Measurements from ENCODE around the gene SMIM27. TPM values are rescaled to one million over a fixed set of nuclear protein-coding genes. Genes with fewer than 3 reads are reported as not detected.

Gene SMIM27
- total and polyA plus RNA-seq, 2 of the 8 experiments (the other 6 are each of a cell fraction or from before 2014, with no cell fraction given) = 3.6 to 18.1 TPM

DNA sequence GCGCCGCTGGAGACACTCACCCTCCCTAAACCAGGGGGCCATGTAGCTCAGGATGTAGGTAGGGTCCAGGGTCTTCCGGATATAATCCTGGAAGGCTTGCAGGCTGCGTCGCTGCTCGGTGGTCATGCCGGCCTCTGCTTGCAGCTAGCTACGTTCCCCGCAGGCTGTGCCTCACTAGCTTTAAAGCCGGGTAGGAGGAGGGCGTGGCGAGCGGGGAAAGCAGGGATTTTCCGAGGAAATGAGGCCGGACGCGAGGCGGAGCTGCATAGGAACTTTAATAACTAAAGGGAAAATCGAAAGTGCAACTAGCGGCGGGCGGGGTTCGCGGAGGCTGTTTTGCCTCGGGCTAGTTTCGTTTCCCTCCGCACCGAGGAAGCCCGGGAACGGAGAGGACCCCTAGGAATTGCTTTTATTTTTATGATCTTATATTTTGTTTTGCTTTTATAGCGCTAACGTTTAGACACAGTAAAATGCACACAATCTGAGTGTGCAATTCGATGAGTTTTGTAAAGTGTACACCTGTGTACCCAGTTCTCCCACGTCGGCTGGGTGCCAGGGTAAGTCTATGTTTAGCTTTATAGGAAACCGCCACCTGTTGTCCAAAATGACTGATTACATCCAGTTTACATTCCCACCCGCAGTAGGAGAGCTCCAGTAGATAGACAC is 26.0 kb upstream of the SMIM27 start, which contains the start of gene RIGI:
TSS of gene RIGI (minus strand) at position 156 of the 666 bp plus-strand sequence. CDS start at position 126, 30 bp downstream.
- H2BK5ac ChIP-seq (ENCODE audit: low read depth, low read length) = peak within 1 kb of the TSS; percentile 17; the same call in 1 of the 2 replicates
- H2AFZ ChIP-seq (ENCODE audit: low read length) = peak within 1 kb of the TSS; percentile 80
- no peak for FAIRE-seq
- TF ChIP-seq SRF (IDR thresholded peaks at IDR 0.05; ENCODE audit: low read depth, low read length) (no peak), KDM4A (IDR thresholded peaks at IDR 0.05; ENCODE audit: low read depth, low read length, severe bottlenecking) (peak; percentile 44), SAP30 (IDR thresholded peaks at IDR 0.05; ENCODE audit: insufficient read depth, insufficient replicate concordance, low read length) (peak; percentile 59), BCL11A (IDR thresholded peaks at IDR 0.05; ENCODE audit: low read depth in 2 of 2, low read length in 2 of 2) (no peak), SP2 (IDR thresholded peaks at IDR 0.05; ENCODE audit: low read length) (no peak), PHF8 (conservative IDR thresholded peaks at IDR 0.05; ENCODE audit: low read depth, low read length) (peak; percentile 45; the same call in 1 of the 2 replicates), BACH1 (IDR thresholded peaks at IDR 0.05; ENCODE audit: low read length) (no peak), CREB1 (IDR thresholded peaks at IDR 0.05) (0 out of 2 replicates have a peak, but pooled peaks have one; percentile 29), ZNF274 (IDR thresholded peaks at IDR 0.05; ENCODE audit: borderline replicate concordance, extremely low read depth, low read length) (no peak), CEBPB (IDR thresholded peaks at IDR 0.05; ENCODE audit: low read depth, low read length) (no peak), SIRT6 (IDR thresholded peaks at IDR 0.05; ENCODE audit: low read length) (no peak)

More for the DNA sequence above, 26.0 kb upstream of the SMIM27 start, which contains the start of gene RIGI:
- peaks cover 0 to 2% (median 0%) of the 10 kb centered on the region in 4 experiments; a peak in 1 of 8 replicates for H3K36me3 ChIP-seq (ENCODE audit: control insufficient read depth in 2 of 4, insufficient read depth in 4 of 4, low read length in 3 of 4)
- no peak within 1 kb of the TSS for H3K4ac ChIP-seq (replicated peaks; ENCODE audit: insufficient read length, low read depth, low read length)
- WGBS, 2 experiments (ENCODE audit: extremely low coverage in 1 of 2, insufficient coverage in 1 of 2, insufficient read length in 1 of 2, insufficient replicate concordance in 2 of 2, low coverage in 1 of 2, low lambda C conversion rate in 2 of 2, missing lambda C conversion rate in 1 of 2) = 2% methylated on average over 37 of the region's 37 CpGs; no CpG with 5 or more reads in 1 of the 2 experiments
- no peak within 1 kb of the TSS for H3K56ac ChIP-seq (replicated peaks; ENCODE audit: insufficient read length, low read depth, low read length)
- H3K14ac ChIP-seq (ENCODE audit: insufficient read length) = no peak within 1 kb of the TSS
- peaks cover 4% of the 10 kb centered on the region; the same call in 1 of the 2 replicates for H3K23me2 ChIP-seq (ENCODE audit: low read depth, low read length)
- H3K9me3 ChIP-seq (ENCODE audit: insufficient read depth in 2 of 2, low read depth in 1 of 2, low read length in 1 of 2) = no peaks in the 10 kb centered on the region
- no peak within 1 kb of the TSS for H2BK20ac ChIP-seq (ENCODE audit: low read length)
- H3K27me3 ChIP-seq (replicated peaks in 1 of 4; ENCODE audit: control insufficient read depth in 3 of 4, extremely low read depth in 1 of 4, insufficient read depth in 3 of 4, low read length in 3 of 4) = no peaks in the 10 kb centered on the region
- peak; percentile 47 to 80 for DNase-seq (ENCODE audit: low read depth in 1 of 2, low spot score in 2 of 2)
- H3K27ac ChIP-seq (ENCODE audit: low read depth, low read length) = peak within 1 kb of the TSS; percentile 53
- POLR2A ChIA-PET (ENCODE audit: partially characterized antibody) = interaction anchor here (0.5 to 2.4 kb wide), 17 partner anchors 10 to 1774 kb away, joined by 3 to 10 read pairs (median 3); partner anchors contain the start of genes DNAJA1, NDUFB6, SMIM27 and TOPORS
- peak within 1 kb of the TSS; percentile 67 to 90 (median 82) for H3K4me3 ChIP-seq (ENCODE audit: extremely low read depth in 1 of 4, insufficient read depth in 2 of 4, low read depth in 3 of 4, low read length in 4 of 4)
- 0 out of 2 replicates have a peak within 1 kb of the TSS, but pooled peaks have one; percentile 78 for H4K8ac ChIP-seq (ENCODE audit: extremely low read depth, insufficient read depth, low read length)
- no peak within 1 kb of the TSS for H2BK15ac ChIP-seq (ENCODE audit: low read length)
- H3K23ac ChIP-seq (ENCODE audit: insufficient read length) = no peak within 1 kb of the TSS
- no peak within 1 kb of the TSS for H2AK5ac ChIP-seq (ENCODE audit: low read depth, low read length)
- peak within 1 kb of the TSS; percentile 14 to 79 (median 76) for H3K9ac ChIP-seq (replicated peaks in 1 of 4; ENCODE audit: extremely low read depth in 1 of 4, low read depth in 3 of 4, low read length in 3 of 4)
- CTCF ChIA-PET (ENCODE audit: partially characterized antibody) = interaction anchor here (0.6 to 3.3 kb wide), 32 partner anchors 8 to 535 kb away, joined by 3 to 59 read pairs (median 5); partner anchors contain the start of genes ACO1 and NDUFB6
- H3K79me2 ChIP-seq (ENCODE audit: control insufficient read depth in 1 of 2, insufficient read depth in 2 of 2, low read length in 2 of 2) = 0 out of 4 replicates have a peak, but pooled peaks cover 0 to 13% of the 10 kb centered on the region in 2 experiments
- H3K79me1 ChIP-seq (ENCODE audit: low read depth, low read length) = no peaks in the 10 kb centered on the region; the same call in 1 of the 2 replicates
- no peak within 1 kb of the TSS for H4K91ac ChIP-seq (replicated peaks; ENCODE audit: insufficient read length, low read length)
- peaks cover 0 to 5% (median 2%) of the 10 kb centered on the region in 4 experiments; a peak in 3 of 7 replicates for H3K4me1 ChIP-seq (replicated peaks in 1 of 4; ENCODE audit: control insufficient read depth in 3 of 4, insufficient read depth in 4 of 4, low read length in 3 of 4)
- H2BK120ac ChIP-seq (replicated peaks; ENCODE audit: low read depth, low read length) = no peak within 1 kb of the TSS
- peak within 1 kb of the TSS; percentile 78 to 83 for H3K4me2 ChIP-seq (ENCODE audit: insufficient read depth in 1 of 2, low read depth in 2 of 2, low read length in 2 of 2)
- no peak within 1 kb of the TSS for H4K5ac ChIP-seq (ENCODE audit: insufficient read length, low read depth, low read length)
- H2BK12ac ChIP-seq (ENCODE audit: low read depth, low read length) = peak within 1 kb of the TSS; percentile 39; the same call in 1 of the 2 replicates
- H4K20me1 ChIP-seq (replicated peaks in 1 of 2; ENCODE audit: control insufficient read depth in 1 of 2, insufficient read depth in 2 of 2, low read length in 2 of 2) = no peaks in the 10 kb centered on the region
- H3K18ac ChIP-seq (ENCODE audit: extremely low read depth, low read length) = no peak within 1 kb of the TSS; the same call in 1 of the 2 replicates

Data from H1 (cell line).